GM21528 (cell line): ENCODE results near the gene PLS3.
"Not testable (repeated sequence)": the region's sequence is repeated elsewhere in the genome, so short reads cannot be mapped to it uniquely, and the experiment has no call there.

Experiments
- ATAC-seq: cut with Tn5 transposase; IDR thresholded peaks from one replicate; pipeline ENCODE4 v1.9.1; 2021; ENCODE audit warnings: mild to moderate bottlenecking, moderate library complexity; ENCODE audit not compliant: unreplicated experiment, low FRiP score

The PLS3 gene

DNA sequence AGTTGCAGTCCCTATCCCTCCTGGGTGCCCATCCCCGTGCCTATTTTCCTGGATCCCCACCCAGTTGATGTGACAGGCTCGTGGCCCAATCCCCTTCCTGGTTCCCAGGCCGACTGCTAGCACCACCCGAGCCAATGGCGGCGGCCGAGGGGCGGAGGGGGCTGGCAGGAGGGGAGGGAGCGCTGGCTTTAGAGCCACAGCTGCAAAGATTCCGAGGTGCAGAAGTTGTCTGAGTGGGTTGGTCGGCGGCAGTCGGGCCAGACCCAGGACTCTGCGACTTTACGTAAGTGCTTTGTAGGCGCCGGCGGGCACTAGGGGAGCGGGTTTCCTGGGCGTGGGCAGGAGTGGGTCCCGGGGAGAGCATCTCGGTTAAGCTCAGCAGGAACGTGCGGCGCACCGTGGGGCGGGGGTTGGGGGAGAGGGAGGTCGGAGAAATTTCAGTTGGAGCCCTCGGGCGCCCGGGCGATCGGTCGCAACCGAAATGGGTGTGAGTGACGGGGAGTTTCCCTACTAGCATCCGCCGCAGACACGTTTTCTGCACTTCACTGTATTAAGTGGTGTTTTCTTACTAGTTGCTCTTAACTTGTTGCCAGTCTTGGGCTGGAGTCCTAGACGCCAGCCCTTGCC, at the start of gene PLS3:
Gene PLS3, plus strand, starts transcription at position 197 of the 627 bp plus-strand sequence. CDS start 49,077 bp downstream, outside the sequence.
- ATAC-seq = peak; percentile 71

DNA sequence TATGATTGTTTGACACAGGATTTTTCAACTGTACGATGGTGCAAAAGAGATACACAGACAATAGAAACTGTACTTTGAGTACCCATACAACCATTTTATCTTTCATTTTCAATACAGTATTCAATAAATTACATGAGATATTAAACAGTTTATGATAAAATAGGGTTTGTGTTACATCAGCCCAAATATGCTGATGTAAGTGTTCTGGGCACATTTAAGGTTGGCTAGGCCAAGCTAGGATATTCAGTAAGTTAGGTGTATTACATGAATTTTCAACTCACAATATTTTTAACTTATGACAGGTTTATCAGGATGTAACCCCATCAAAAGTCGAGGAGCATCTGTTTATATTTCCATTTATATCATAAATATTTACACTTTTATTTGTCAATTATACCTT, 42.9 kb upstream of the PLS3 start:
- no peak for ATAC-seq

- no peak for ATAC-seq
These were observed 39.2 kb upstream of the PLS3 start for GRCh38 chrX:115521741-115522140.

DNA sequence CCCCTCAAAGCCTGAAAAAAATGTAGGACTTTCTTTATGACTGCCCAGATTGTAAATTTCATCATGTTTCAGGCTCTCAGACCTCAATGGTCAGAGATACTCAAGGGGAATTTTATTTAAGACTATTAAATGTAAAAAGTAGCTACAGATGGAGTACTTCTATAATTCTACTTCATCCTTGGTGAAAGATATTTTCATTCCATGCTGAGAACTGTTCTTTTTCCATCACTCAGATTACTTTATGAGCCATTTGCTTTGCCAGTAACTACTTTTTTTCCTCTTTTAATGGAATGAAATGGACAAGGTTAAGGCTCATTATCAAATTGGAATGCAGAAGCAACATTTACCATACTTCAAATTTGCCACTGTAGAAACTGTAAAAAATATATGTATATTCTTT, 38.0 kb upstream of the PLS3 start:
- no peak for ATAC-seq

- no peak for ATAC-seq
These were observed 35.5 kb upstream of the PLS3 start for GRCh38 chrX:115525486-115525885.

- ATAC-seq = no peak
These were observed 29.1 kb upstream of the PLS3 start for GRCh38 chrX:115531818-115532403.

GRCh38 chrX:115533485-115533884, 27.5 kb upstream of the PLS3 start:
- no peak for ATAC-seq

DNA sequence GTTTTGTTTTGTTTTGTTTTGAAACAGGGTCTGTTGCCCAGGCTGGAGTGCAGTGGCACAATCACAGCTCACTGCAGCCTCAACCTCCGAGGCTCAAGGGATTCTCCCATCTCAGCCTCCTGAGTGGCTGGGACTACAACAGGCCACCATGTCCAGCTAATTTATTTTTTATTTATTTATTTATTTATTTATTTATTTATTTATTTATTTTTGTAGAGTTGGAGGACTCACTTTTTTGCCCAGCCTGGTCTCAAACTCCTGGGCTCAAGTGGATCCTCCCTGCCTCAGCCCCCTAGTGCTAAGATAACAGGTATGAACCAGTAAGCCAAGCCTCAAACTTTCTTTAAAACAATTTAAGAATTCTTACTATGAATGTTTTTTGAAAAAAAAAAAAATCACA, 26.6 kb upstream of the PLS3 start:
- no peak for ATAC-seq

DNA sequence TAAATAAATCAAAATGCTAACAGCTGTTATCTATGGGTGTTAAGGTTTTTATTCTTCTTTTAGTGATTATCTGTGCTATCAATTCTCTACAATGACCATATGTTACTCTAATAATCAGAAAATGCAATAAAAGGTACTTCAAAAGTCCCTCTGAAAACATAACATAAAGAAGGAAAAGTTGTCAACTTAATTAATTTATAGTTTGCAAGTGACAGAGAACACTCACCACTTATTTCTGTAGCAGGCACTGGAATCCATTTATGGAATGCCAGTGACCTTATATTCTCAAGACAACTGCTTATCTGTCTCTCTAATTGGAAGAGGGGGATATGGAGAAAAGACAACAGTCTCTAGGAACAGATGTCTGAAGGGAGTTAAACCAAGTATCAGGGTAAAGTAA, 25.6 kb upstream of the PLS3 start:
- ATAC-seq = no peak

- no peak for ATAC-seq
These were observed 25.1 kb upstream of the PLS3 start for GRCh38 chrX:115535844-115536243.

GRCh38 chrX:115539841-115540240, 21.1 kb upstream of the PLS3 start:
- ATAC-seq = no peak

DNA sequence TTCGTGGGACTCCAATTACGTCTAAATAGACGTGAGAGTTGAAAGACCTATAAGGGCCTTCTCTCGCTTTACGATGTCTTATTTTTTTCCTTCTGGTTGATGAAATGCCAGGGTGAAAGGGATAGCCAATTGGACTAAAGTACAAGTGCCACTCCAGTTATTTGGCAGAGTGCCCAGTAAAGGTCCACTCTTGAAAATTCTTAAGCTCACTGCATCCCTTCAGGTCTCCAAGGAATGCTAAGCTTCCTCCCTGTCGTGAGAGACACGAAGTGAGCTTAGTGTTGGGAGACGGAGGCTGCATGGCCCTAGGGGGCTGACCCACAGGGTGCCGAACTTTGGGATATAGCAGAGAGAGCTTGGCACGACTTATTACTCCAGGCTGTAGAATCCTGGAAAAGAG, 19.9 kb upstream of the PLS3 start:
- ATAC-seq = not testable (repeated sequence)

- no peak for ATAC-seq
These were observed 13.5 kb upstream of the PLS3 start for GRCh38 chrX:115547448-115547847.

DNA sequence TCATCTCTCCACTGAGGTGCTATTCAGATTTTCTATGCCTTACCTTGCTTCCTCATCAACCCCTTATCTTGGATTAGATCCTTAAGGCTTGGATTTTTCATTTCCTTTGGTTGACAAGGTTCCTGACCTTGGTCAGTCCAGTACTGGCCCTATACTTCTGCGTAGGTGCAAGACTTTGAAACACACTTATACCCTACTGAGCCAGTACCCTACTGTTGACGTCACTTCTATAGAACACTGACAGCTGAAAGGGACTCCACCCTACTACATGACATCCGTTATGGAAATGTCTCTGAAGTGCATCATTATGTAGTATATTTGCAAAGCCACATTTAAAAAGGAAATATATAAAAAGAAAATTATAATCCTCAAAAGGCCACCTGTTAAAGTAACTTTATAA, 12.0 kb upstream of the PLS3 start:
- no peak for ATAC-seq

DNA sequence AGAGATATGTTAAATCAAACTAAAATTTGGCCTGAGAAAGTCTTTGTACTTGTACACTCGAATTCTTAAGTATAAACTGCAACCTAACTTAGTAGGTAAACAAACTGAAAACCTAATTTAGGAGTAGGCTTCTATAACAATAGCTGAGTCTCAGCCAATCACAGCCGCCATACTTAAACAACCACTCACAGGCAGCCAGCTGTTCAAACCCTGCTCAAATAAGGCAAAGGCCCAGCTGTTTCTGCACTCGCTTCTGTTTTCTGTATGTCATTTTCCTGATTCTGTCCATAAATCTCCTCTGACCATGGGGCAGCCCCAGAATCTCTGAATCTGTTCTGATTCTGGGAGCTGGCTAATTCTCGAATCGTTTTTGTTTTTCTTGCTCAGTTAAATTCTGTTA, 7.8 kb upstream of the PLS3 start:
- ATAC-seq = no peak

DNA sequence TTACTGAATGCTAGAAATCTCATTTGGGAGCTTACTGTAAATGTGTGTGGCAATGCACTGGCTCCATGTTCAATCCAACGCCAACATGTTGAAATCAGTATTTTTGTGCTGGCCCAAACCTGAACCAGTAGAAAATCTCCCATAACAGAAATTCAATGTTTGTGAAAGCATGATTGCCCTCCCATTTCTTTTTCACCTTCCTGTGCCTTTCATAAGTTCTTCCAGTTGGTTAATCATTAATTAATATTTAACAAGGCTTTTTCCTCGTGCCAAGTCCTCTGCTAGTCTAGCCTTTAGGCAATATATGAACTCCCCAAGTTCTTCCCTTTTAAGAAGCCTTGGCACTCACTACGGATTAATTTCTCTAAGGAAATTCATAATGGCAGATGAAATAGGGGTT, 1.3 kb upstream of the PLS3 start:
- ATAC-seq = no peak

GRCh38 chrX:115560211-115560977, 580 bp upstream of the PLS3 start:
- no peak for ATAC-seq

- ATAC-seq = peak; percentile 42
These were observed 868 bp downstream of the PLS3 start for GRCh38 chrX:115561605-115562479.

DNA sequence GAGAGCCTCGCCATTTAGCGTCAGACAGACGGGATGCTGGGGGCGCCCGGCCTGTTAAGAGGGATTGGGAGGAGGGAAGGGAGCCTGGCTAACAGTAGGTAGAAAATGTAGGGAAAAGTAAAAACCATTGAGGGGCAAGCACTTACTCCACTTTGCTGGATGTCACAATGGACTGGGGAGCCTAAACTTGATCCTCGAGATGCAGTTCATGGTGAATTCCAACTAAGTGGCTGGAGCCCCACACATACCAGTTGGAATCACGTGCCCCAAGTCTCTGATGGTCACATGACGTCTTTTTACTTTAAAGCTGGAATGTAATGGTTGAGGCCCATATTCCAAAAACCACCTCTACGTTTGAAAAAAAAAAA, 1.5 kb downstream of the PLS3 start:
- ATAC-seq = no peak

- ATAC-seq = no peak
These were observed 2.7 kb downstream of the PLS3 start for GRCh38 chrX:115563633-115564162.

DNA sequence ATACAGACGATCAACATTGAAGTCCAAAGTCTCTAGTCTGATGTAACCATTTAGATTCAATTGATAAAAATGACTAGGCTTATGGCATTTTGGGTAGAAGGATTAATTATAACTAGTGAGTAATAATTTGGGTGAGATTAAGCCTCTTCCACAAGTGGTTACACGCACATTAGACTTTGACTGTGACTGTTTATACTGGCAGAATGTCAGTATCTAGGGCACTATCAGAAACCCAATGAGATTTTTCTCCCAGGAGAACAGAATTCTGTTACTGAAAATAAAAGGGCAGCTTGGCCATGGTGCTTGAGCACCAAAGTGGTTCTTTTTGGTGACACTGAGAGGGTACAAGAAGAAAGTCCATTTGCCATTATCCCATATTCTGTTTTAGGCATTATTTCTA, 3.3 kb downstream of the PLS3 start:
- ATAC-seq = no peak
